C4-2B (cell line): Measurements from ENCODE around the gene TEX29.

Source experiments
- H3K27ac ChIP-seq: fragments of 450-650 bp; 2 replicates; pipeline ENCODE4 v1.5.1; 2017
- CTCF ChIP-seq: fragments of 450-650 bp; conservative IDR thresholded peaks from 2 replicates; pipeline ENCODE4 v1.5.1; 2017; ENCODE audit warnings: mild to moderate bottlenecking
- ZFX ChIP-seq: fragments of 450-650 bp; IDR thresholded peaks from 2 replicates; pipeline ENCODE4 v1.6.1; 2017

TEX29 gene

GRCh38 chr13:111291908-111292307 lies 28.5 kb upstream of the TEX29 start:
- H3K27ac ChIP-seq: no peak overlapping the region
- no peak for TF ChIP-seq ZFX
- no peak for TF ChIP-seq CTCF

- TF ChIP-seq CTCF (no peak), ZFX (no peak)
- H3K27ac ChIP-seq: no peak overlapping the region
These were observed 27.5 kb upstream of the TEX29 start for GRCh38 chr13:111292710-111293485.

GRCh38 chr13:111295886-111296285 lies 24.6 kb upstream of the TEX29 start:
- H3K27ac ChIP-seq: no peak overlapping the region
- TF ChIP-seq CTCF: no peak
- no peak for TF ChIP-seq ZFX

- H3K27ac ChIP-seq: no peak overlapping the region
- TF ChIP-seq CTCF (no peak), ZFX (no peak)
These were observed 24.0 kb upstream of the TEX29 start for GRCh38 chr13:111296417-111296816.

- no peak for TF ChIP-seq CTCF
- no peak for TF ChIP-seq ZFX
- no peak overlapping the region for H3K27ac ChIP-seq
These were observed 22.0 kb upstream of the TEX29 start for GRCh38 chr13:111298214-111298975.

- no peak for TF ChIP-seq CTCF
- TF ChIP-seq ZFX: no peak
- H3K27ac ChIP-seq: no peak overlapping the region
These were observed 18.3 kb upstream of the TEX29 start for GRCh38 chr13:111302045-111302726.

- H3K27ac ChIP-seq: no peak overlapping the region
- TF ChIP-seq CTCF (no peak), ZFX (no peak)
These were observed 16.9 kb upstream of the TEX29 start for GRCh38 chr13:111303559-111303958.
